ENCODE results near the gene DNAI1. TPM values are rescaled to one million over a fixed set of nuclear protein-coding genes. Genes with fewer than 3 reads are reported as not detected.

The DNAI1 gene
- polyA plus RNA-seq, 2 of the 4 experiments (the other 2 are of a cell fraction) = 0.27 to 0.40 TPM

DNA sequence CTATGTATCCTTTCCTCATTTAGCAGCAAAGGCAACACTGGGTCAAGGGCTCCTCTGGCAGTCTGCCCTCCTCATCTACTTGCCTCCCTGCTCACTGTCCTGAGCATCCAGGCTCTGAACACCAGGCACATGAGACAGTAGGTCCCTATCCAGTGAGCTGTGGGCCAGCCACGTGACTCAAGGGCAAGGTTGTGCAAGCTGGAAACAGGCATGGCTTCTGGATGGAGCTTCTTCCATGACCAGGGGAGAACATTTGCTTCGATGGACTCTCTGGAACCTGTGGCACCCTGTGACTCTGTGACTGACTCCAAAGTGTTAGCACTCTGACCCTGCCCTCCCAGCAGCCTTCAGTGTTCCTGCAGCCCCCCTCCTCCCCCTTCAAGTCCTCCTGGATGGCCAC, 33.0 kb downstream of the DNAI1 start:
- H3K4me1 ChIP-seq = no peaks in the 10 kb centered on the region
- no peaks in the 10 kb centered on the region for H3K9me3 ChIP-seq
- ATAC-seq = no peak; a peak in 1 of 6 replicates
- no peak overlapping the region for H3K27ac ChIP-seq
- no peak overlapping the region for H3K4me3 ChIP-seq
- TF ChIP-seq RAD21 (conservative IDR thresholded peaks at IDR 0.05 in 1 of 2, IDR thresholded peaks at IDR 0.05 in 1 of 2) (no peak), TFCP2L1 (CRISPR knock-in tag; IDR thresholded peaks at IDR 0.05) (no peak), RCOR1 (IDR thresholded peaks at IDR 0.05; ENCODE audit: low read depth, low read length) (no peak), CHD4 (IDR thresholded peaks at IDR 0.05; ENCODE audit: borderline replicate concordance) (no peak), JUN (IDR thresholded peaks at IDR 0.05) (no peak), NR3C1 (IDR thresholded peaks at IDR 0.05) (no peak), ELK1 (IDR thresholded peaks at IDR 0.05; ENCODE audit: low read depth, low read length) (no peak)
- TF ChIP-seq, protein P1, sequence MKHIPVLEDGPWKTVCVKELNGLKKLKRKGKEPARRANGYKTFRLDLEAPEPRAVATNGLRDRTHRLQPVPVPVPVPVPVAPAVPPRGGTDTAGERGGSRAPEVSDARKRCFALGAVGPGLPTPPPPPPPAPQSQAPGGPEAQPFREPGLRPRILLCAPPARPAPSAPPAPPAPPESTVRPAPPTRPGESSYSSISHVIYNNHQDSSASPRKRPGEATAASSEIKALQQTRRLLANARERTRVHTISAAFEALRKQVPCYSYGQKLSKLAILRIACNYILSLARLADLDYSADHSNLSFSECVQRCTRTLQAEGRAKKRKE (CRISPR knock-in tag; IDR thresholded peaks at IDR 0.05; ENCODE audit: low read depth) = no peak
- no peak for FAIRE-seq
- ChIA-PET POLR2A (no interaction called here), CTCF (interaction anchor here (0.6 to 11.2 kb wide), 8 partner anchors 10 to 100 kb away, joined by 3 to 107 read pairs (median 10); no protein-coding TSS in a partner anchor)
- no peak for DNase-seq (ENCODE audit: low read depth in 1 of 2, low spot score in 1 of 2)
- 13% methylated on average over 2 of the region's 2 CpGs for WGBS (ENCODE audit: missing lambda C conversion rate)
- H3K4me2 ChIP-seq = no peak overlapping the region

DNA sequence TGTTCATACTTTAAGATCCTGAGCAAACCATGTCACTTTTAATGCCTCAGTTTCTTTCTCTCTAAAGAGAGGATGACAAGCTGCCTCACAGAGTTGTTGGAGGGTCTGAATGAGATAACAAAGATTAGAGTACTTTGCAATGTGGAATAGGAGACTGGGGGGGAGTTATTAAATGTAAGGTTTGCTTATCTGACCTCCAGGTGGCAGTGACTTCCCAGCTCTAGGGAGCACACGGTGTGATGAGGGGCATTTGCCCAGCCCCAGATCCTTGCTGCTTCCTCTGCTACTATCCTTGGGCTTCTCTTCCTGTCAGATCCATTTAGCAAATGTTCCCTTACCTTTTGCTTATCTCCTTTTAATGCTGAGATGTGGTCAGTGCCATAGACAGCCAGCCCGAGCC, 33.4 kb downstream of the DNAI1 start:
- FAIRE-seq (no peak), ATAC-seq (peak in 1 of 2 experiments; percentile 63; a peak in 3 of 6 replicates), DNase-seq (ENCODE audit: low read depth in 1 of 2, low spot score in 1 of 2) (peak; percentile 13 to 31)
- H3K4me2 ChIP-seq = no peak overlapping the region
- no peaks in the 10 kb centered on the region for H3K4me1 ChIP-seq
- no peak overlapping the region for H3K4me3 ChIP-seq
- ChIA-PET CTCF (interaction anchor here (0.6 to 11.2 kb wide), 7 partner anchors 10 to 100 kb away, joined by 3 to 107 read pairs (median 3); no protein-coding TSS in a partner anchor), POLR2A (no interaction called here)
- 17% methylated on average over 2 of the region's 2 CpGs for WGBS (ENCODE audit: missing lambda C conversion rate)
- TF ChIP-seq CTCF (IDR thresholded peaks at IDR 0.05) = peak; percentile 18; the same call in 1 of the 3 replicates
- TF ChIP-seq RARB (CRISPR knock-in tag; IDR thresholded peaks at IDR 0.05) = no peak
- peak; percentile 15 to 37; a peak in 2 of 5 replicates for TF ChIP-seq RAD21 (conservative IDR thresholded peaks at IDR 0.05 in 1 of 2, IDR thresholded peaks at IDR 0.05 in 1 of 2)
- H3K9me3 ChIP-seq = no peaks in the 10 kb centered on the region
- no peak overlapping the region for H3K27ac ChIP-seq

DNA sequence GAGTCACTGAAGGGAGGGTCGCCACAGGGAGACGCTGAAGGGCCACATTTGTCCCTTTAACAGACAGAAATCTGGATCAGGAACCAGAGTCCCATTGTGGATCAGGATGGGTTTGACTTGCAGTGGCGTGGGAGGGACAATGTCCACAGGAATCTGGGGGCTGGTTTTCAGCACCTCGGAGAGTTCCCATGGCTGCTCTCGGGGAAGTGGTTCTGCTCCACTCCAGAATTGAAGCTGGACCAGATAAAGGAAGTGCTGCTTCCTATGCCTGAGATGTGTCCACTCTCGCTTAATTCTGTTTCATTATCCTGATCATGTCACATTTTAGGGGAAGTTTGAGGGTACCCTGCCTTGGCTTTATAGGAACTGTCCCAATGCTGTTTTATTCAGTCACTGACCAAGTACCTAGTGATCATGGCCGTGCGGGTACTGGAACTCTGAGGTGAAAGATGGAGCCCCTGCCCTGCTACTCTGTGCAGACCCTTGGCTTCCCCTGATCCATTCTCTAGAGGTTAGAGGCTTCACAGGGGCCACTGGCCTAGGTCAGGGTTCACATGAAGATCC, 35.4 kb downstream of the DNAI1 start:
- FAIRE-seq (no peak), DNase-seq (ENCODE audit: low read depth in 1 of 2, low spot score in 1 of 2) (peak; percentile 19 to 20), ATAC-seq (no peak)
- H3K9me3 ChIP-seq = no peaks in the 10 kb centered on the region
- ChIA-PET CTCF (interaction anchor here (1.0 to 11.2 kb wide), 9 partner anchors 8 to 110 kb away, joined by 3 to 107 read pairs (median 4); no protein-coding TSS in a partner anchor), POLR2A (no interaction called here)
- 17% methylated on average over 8 of the region's 8 CpGs for WGBS (ENCODE audit: missing lambda C conversion rate)
- H3K4me1 ChIP-seq = no peaks in the 10 kb centered on the region
- no peak overlapping the region for H3K27ac ChIP-seq
- no peak for TF ChIP-seq RFX5 (IDR thresholded peaks at IDR 0.05)
- TF ChIP-seq, protein P1 (CRISPR knock-in tag; IDR thresholded peaks at IDR 0.05; ENCODE audit: low read depth) = no peak
- peak; percentile 77 for TF ChIP-seq EHMT2 (IDR thresholded peaks at IDR 0.05; ENCODE audit: low read depth)
- peak; percentile 93 for TF ChIP-seq REST (IDR thresholded peaks at IDR 0.05)
- no peak for TF ChIP-seq HOXA7 (CRISPR knock-in tag; IDR thresholded peaks at IDR 0.05)
- no peak overlapping the region for H3K4me2 ChIP-seq
- no peak overlapping the region for H3K4me3 ChIP-seq
